Kidney epithelial cell (primary cell): ENCODE results near the gene RFLNA. TPM values are rescaled to one million over a fixed set of nuclear protein-coding genes. Genes with fewer than 3 reads are reported as not detected.
"Not testable (repeated sequence)": the region's sequence is repeated elsewhere in the genome, so short reads cannot be mapped to it uniquely, and the experiment has no call there.

ENCODE experiments used
- DNase-seq: peaks from one replicate; pipeline ENCODE4 v3.0.0-alpha.2; 2010; ENCODE audit warnings: low read depth
- H3K27me3 ChIP-seq: 2 replicates; pipeline ENCODE4 v1.6.0; 2011; ENCODE audit warnings: low read length; ENCODE audit not compliant: control insufficient read depth, insufficient read depth
- H3K36me3 ChIP-seq: 2 replicates; pipeline ENCODE4 v1.5.1; 2011; ENCODE audit warnings: low read length; ENCODE audit not compliant: control insufficient read depth, insufficient read depth
- H3K4me3 ChIP-seq: 2 replicates; pipeline ENCODE4 v1.5.1; 2011; ENCODE audit warnings: low read depth, mild to moderate bottlenecking, control low read depth, low read length
- CTCF ChIP-seq: IDR thresholded peaks from 2 replicates; pipeline ENCODE4 v1.5.1; 2011; ENCODE audit warnings: mild to moderate bottlenecking, moderate library complexity, low read length, control low read depth, inconsistent platforms; ENCODE audit not compliant: insufficient read depth, poor library complexity, severe bottlenecking
- total RNA-seq: library from RNA; depleted of rRNA; stranded (reverse); fragments of >200 nt; gene quantifications from 2 replicates; pipeline ENCODE4 v1.2.3, GENCODE V29; 2015

RFLNA gene
- total RNA-seq, 1 donor from 2014 or later = 0.54 TPM

- Histone ChIP-seq H3K36me3 (no peaks in the 10 kb centered on the region), H3K4me3 (no peak overlapping the region), H3K27me3 (peaks cover 40% of the 10 kb centered on the region)
- DNase-seq = no peak
- no peak for TF ChIP-seq CTCF
Observed at GRCh38 chr12:124297856-124298255, 3.0 kb downstream of the RFLNA start.

GRCh38 chr12:124298685-124299410, 4.0 kb downstream of the RFLNA start:
- DNase-seq = no peak
- Histone ChIP-seq H3K36me3 (no peaks in the 10 kb centered on the region), H3K4me3 (no peak overlapping the region), H3K27me3 (peaks cover 36% of the 10 kb centered on the region)
- TF ChIP-seq CTCF = no peak

- H3K4me3 ChIP-seq = no peak overlapping the region
- TF ChIP-seq CTCF = no peak
- no peak for DNase-seq
- H3K27me3 ChIP-seq = peaks cover 31% of the 10 kb centered on the region
- H3K36me3 ChIP-seq = no peaks in the 10 kb centered on the region
Observed at GRCh38 chr12:124299628-124300388, 4.9 kb downstream of the RFLNA start.

- not testable (repeated sequence) for H3K4me3 ChIP-seq, DNase-seq, H3K36me3 ChIP-seq
- H3K27me3 ChIP-seq = peaks cover 31% of the 10 kb centered on the region
Observed at GRCh38 chr12:124300657-124301056, 5.8 kb downstream of the RFLNA start.

GRCh38 chr12:124301084-124301654, 6.3 kb downstream of the RFLNA start:
- no peak overlapping the region for H3K4me3 ChIP-seq
- H3K36me3 ChIP-seq = no peaks in the 10 kb centered on the region
- no peak for DNase-seq
- peaks cover 27% of the 10 kb centered on the region for H3K27me3 ChIP-seq
- TF ChIP-seq CTCF = no peak

- peaks cover 15% of the 10 kb centered on the region for H3K27me3 ChIP-seq
- no peak overlapping the region for H3K4me3 ChIP-seq
- H3K36me3 ChIP-seq = no peaks in the 10 kb centered on the region
- no peak for TF ChIP-seq CTCF
- no peak for DNase-seq
Observed at GRCh38 chr12:124302241-124302806, 7.4 kb downstream of the RFLNA start.
